ENCODE results near the gene EMX1.

DNA sequence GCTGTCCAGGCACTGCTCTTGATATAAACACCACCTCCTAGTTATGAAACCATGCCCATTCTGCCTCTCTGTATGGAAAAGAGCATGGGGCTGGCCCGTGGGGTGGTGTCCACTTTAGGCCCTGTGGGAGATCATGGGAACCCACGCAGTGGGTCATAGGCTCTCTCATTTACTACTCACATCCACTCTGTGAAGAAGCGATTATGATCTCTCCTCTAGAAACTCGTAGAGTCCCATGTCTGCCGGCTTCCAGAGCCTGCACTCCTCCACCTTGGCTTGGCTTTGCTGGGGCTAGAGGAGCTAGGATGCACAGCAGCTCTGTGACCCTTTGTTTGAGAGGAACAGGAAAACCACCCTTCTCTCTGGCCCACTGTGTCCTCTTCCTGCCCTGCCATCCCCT is 15.9 kb downstream of the EMX1 start:
- TF ChIP-seq, protein P1, sequence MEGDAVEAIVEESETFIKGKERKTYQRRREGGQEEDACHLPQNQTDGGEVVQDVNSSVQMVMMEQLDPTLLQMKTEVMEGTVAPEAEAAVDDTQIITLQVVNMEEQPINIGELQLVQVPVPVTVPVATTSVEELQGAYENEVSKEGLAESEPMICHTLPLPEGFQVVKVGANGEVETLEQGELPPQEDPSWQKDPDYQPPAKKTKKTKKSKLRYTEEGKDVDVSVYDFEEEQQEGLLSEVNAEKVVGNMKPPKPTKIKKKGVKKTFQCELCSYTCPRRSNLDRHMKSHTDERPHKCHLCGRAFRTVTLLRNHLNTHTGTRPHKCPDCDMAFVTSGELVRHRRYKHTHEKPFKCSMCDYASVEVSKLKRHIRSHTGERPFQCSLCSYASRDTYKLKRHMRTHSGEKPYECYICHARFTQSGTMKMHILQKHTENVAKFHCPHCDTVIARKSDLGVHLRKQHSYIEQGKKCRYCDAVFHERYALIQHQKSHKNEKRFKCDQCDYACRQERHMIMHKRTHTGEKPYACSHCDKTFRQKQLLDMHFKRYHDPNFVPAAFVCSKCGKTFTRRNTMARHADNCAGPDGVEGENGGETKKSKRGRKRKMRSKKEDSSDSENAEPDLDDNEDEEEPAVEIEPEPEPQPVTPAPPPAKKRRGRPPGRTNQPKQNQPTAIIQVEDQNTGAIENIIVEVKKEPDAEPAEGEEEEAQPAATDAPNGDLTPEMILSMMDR (IDR thresholded peaks at IDR 0.05; ENCODE audit: insufficient read depth, low read length): no peak
- no peak for TF ChIP-seq POLR2AphosphoS5 (IDR thresholded peaks at IDR 0.05; ENCODE audit: low read depth)
- TF ChIP-seq, protein P2, sequence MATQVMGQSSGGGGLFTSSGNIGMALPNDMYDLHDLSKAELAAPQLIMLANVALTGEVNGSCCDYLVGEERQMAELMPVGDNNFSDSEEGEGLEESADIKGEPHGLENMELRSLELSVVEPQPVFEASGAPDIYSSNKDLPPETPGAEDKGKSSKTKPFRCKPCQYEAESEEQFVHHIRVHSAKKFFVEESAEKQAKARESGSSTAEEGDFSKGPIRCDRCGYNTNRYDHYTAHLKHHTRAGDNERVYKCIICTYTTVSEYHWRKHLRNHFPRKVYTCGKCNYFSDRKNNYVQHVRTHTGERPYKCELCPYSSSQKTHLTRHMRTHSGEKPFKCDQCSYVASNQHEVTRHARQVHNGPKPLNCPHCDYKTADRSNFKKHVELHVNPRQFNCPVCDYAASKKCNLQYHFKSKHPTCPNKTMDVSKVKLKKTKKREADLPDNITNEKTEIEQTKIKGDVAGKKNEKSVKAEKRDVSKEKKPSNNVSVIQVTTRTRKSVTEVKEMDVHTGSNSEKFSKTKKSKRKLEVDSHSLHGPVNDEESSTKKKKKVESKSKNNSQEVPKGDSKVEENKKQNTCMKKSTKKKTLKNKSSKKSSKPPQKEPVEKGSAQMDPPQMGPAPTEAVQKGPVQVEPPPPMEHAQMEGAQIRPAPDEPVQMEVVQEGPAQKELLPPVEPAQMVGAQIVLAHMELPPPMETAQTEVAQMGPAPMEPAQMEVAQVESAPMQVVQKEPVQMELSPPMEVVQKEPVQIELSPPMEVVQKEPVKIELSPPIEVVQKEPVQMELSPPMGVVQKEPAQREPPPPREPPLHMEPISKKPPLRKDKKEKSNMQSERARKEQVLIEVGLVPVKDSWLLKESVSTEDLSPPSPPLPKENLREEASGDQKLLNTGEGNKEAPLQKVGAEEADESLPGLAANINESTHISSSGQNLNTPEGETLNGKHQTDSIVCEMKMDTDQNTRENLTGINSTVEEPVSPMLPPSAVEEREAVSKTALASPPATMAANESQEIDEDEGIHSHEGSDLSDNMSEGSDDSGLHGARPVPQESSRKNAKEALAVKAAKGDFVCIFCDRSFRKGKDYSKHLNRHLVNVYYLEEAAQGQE (IDR thresholded peaks at IDR 0.05; ENCODE audit: insufficient replicate concordance, low read depth): no peak
- TF ChIP-seq SPI1 (IDR thresholded peaks at IDR 0.05; ENCODE audit: borderline replicate concordance, low read depth): no peak
- TF ChIP-seq GABPA (IDR thresholded peaks at IDR 0.05; ENCODE audit: low read depth): no peak
